Karpas-422 (cell line): ENCODE results near the gene MIEF2. TPM values are rescaled to one million over a fixed set of nuclear protein-coding genes. Genes with fewer than 3 reads are reported as not detected.
"Not testable (repeated sequence)": the region's sequence is repeated elsewhere in the genome, so short reads cannot be mapped to it uniquely, and the experiment has no call there.

Experiments
- DNase-seq: peaks from one replicate; pipeline ENCODE4 v3.0.0-alpha.2; 2015
- H2AFZ ChIP-seq: fragments of 200-600 bp; sonication (generic); 2 replicates; pipeline ENCODE4 v1.6.1; 2014; ENCODE audit warnings: antibody characterized with exemption, low read length, mixed read lengths
- H3K27ac ChIP-seq: fragments of 200-600 bp; sonication (generic); 2 replicates; pipeline ENCODE4 v1.5.1; 2014; ENCODE audit warnings: mild to moderate bottlenecking, low read length, moderate library complexity
- H3K27me3 ChIP-seq: fragments of 200-600 bp; sonication (generic); 2 replicates; pipeline ENCODE4 v1.6.1; 2014; ENCODE audit warnings: low read length, mixed read lengths
- H3K36me3 ChIP-seq: fragments of 200-600 bp; sonication (generic); 2 replicates; pipeline ENCODE4 v1.6.1; 2014; ENCODE audit warnings: low read length, mixed read lengths; ENCODE audit not compliant: insufficient read depth
- H3K4me1 ChIP-seq: fragments of 200-600 bp; sonication (generic); 2 replicates; pipeline ENCODE4 v1.6.1; 2014; ENCODE audit warnings: mild to moderate bottlenecking, low read length, mixed read lengths
- H3K4me2 ChIP-seq: fragments of 200-600 bp; sonication (generic); 2 replicates; pipeline ENCODE4 v1.6.1; 2014; ENCODE audit warnings: low read length, low read depth, mild to moderate bottlenecking; ENCODE audit not compliant: poor library complexity, severe bottlenecking
- H3K4me3 ChIP-seq: fragments of 200-600 bp; sonication (generic); 2 replicates; pipeline ENCODE4 v1.5.1; 2014; ENCODE audit warnings: mild to moderate bottlenecking, antibody characterized with exemption, low read length, mixed read lengths
- H3K79me2 ChIP-seq: fragments of 200-600 bp; sonication (generic); 2 replicates; pipeline ENCODE4 v1.6.1; 2014; ENCODE audit warnings: mild to moderate bottlenecking, low read length, mixed read lengths
- H3K9ac ChIP-seq: fragments of 200-600 bp; sonication (generic); 2 replicates; pipeline ENCODE4 v1.6.0; 2014; ENCODE audit warnings: low read length
- H3K9me2 ChIP-seq: fragments of 200-600 bp; sonication (generic), shearing (Covaris generic); replicated peaks from 2 replicates; pipeline ENCODE4 v1.6.0; 2014; ENCODE audit warnings: mild to moderate bottlenecking, low read length, moderate library complexity; ENCODE audit not compliant: insufficient read depth
- H3K9me3 ChIP-seq: fragments of 300-700, 200-600 bp; sonication (generic); 2 replicates; pipeline ENCODE4 v1.6.1; 2014; ENCODE audit warnings: low read length, mixed read lengths
- H4K20me1 ChIP-seq: fragments of 200-600 bp; sonication (generic); 2 replicates; pipeline ENCODE4 v1.6.1; 2014; ENCODE audit warnings: mild to moderate bottlenecking, antibody characterized with exemption, low read length, low read depth; ENCODE audit not compliant: insufficient read depth
- total RNA-seq: library from RNA; depleted of rRNA; stranded (reverse); fragments of >200 nt; shearing (Covaris generic); gene quantifications from 2 replicates; pipeline ENCODE4 v1.2.3, GENCODE V29; 2014; ENCODE audit warnings: low replicate concordance; rRNA removed

Gene MIEF2
- total RNA-seq = 4.5 and 14.2 TPM in 2 replicates

GRCh38 chr17:18260332-18261145 is at the start of gene MIEF2:
MIEF2 (plus strand) TSS chr17:18260662; CDS start chr17:18262721, 2,059 bp downstream.
- Histone ChIP-seq H2AFZ (peak within 1 kb of the TSS; percentile 93), H3K27ac (peak within 1 kb of the TSS; percentile 65), H3K79me2 (peaks cover 29% of the 10 kb centered on the region), H3K4me1 (peaks cover 35% of the 10 kb centered on the region), H3K9me3 (no peaks in the 10 kb centered on the region), H3K4me3 (peak within 1 kb of the TSS; percentile 77), H3K36me3 (no peaks in the 10 kb centered on the region), H3K27me3 (no peaks in the 10 kb centered on the region), H3K9me2 (no peaks in the 10 kb centered on the region), H4K20me1 (peaks cover 9% of the 10 kb centered on the region; the same call in 1 of the 2 replicates), H3K9ac (peak within 1 kb of the TSS; percentile 81), H3K4me2 (peak within 1 kb of the TSS; percentile 79)
- DNase-seq = peak; percentile 98

GRCh38 chr17:18213666-18214270 is 46.7 kb upstream of the MIEF2 start:
- Histone ChIP-seq H3K79me2 (no peaks in the 10 kb centered on the region), H3K9me3 (no peaks in the 10 kb centered on the region), H4K20me1 (0 out of 2 replicates have a peak, but pooled peaks cover 4% of the 10 kb centered on the region), H3K9me2 (no peaks in the 10 kb centered on the region), H3K27me3 (no peaks in the 10 kb centered on the region), H3K4me2 (no peak overlapping the region), H3K9ac (no peak overlapping the region), H3K27ac (no peak overlapping the region), H3K36me3 (peaks cover 4% of the 10 kb centered on the region; the same call in 1 of the 2 replicates), H2AFZ (no peak overlapping the region), H3K4me3 (no peak overlapping the region), H3K4me1 (no peaks in the 10 kb centered on the region)
- no peak for DNase-seq

- H3K4me1 ChIP-seq, H3K27ac ChIP-seq, H3K79me2 ChIP-seq, H3K9me3 ChIP-seq, H3K27me3 ChIP-seq, H3K9ac ChIP-seq, H3K9me2 ChIP-seq, H3K4me3 ChIP-seq, H3K36me3 ChIP-seq, H4K20me1 ChIP-seq, DNase-seq, H3K4me2 ChIP-seq, H2AFZ ChIP-seq: not testable (repeated sequence)
Measured at GRCh38 chr17:18216906-18217305, 43.6 kb upstream of the MIEF2 start.

- Histone ChIP-seq H3K4me3 (no peak overlapping the region), H3K9me3 (no peaks in the 10 kb centered on the region), H3K4me2 (no peak overlapping the region), H3K27me3 (no peaks in the 10 kb centered on the region), H3K27ac (no peak overlapping the region), H4K20me1 (no peaks in the 10 kb centered on the region), H3K9me2 (no peaks in the 10 kb centered on the region), H3K4me1 (no peaks in the 10 kb centered on the region), H3K79me2 (no peaks in the 10 kb centered on the region), H2AFZ (no peak overlapping the region), H3K36me3 (no peaks in the 10 kb centered on the region), H3K9ac (no peak overlapping the region)
- DNase-seq = peak; percentile 88
Measured at GRCh38 chr17:18217412-18218015, 42.9 kb upstream of the MIEF2 start.

- Histone ChIP-seq H3K9ac (no peak overlapping the region), H3K9me3 (no peaks in the 10 kb centered on the region), H3K27ac (no peak overlapping the region), H3K4me3 (no peak overlapping the region), H4K20me1 (no peaks in the 10 kb centered on the region), H3K79me2 (no peaks in the 10 kb centered on the region), H3K27me3 (no peaks in the 10 kb centered on the region), H2AFZ (no peak overlapping the region), H3K9me2 (no peaks in the 10 kb centered on the region), H3K4me2 (no peak overlapping the region), H3K36me3 (no peaks in the 10 kb centered on the region), H3K4me1 (no peaks in the 10 kb centered on the region)
- DNase-seq = no peak
Measured at GRCh38 chr17:18218756-18219415, 41.6 kb upstream of the MIEF2 start.

GRCh38 chr17:18224053-18224386 is 36.4 kb upstream of the MIEF2 start:
- no peak for DNase-seq

GRCh38 chr17:18224387-18225120 is 35.9 kb upstream of the MIEF2 start:
- Histone ChIP-seq H3K9me2 (no peaks in the 10 kb centered on the region), H3K4me2 (peak overlapping the region; percentile 56), H3K27me3 (no peaks in the 10 kb centered on the region), H3K79me2 (peaks cover 4% of the 10 kb centered on the region; the same call in 1 of the 2 replicates), H2AFZ (peak overlapping the region; percentile 72; the same call in 1 of the 2 replicates), H3K9ac (peak overlapping the region; percentile 49), H3K4me1 (peaks cover 13% of the 10 kb centered on the region), H4K20me1 (peaks cover 7% of the 10 kb centered on the region; the same call in 1 of the 2 replicates), H3K9me3 (no peaks in the 10 kb centered on the region), H3K36me3 (no peaks in the 10 kb centered on the region), H3K4me3 (peak overlapping the region; percentile 47; the same call in 1 of the 2 replicates), H3K27ac (no peak overlapping the region)
- no peak for DNase-seq

More at GRCh38 chr17:18224053-18224386, 36.4 kb upstream of the MIEF2 start:
- Histone ChIP-seq H3K4me2 (no peak overlapping the region), H3K9me2 (no peaks in the 10 kb centered on the region), H4K20me1 (peaks cover 7% of the 10 kb centered on the region; the same call in 1 of the 2 replicates), H3K9me3 (no peaks in the 10 kb centered on the region), H2AFZ (no peak overlapping the region), H3K27ac (no peak overlapping the region), H3K79me2 (peaks cover 4% of the 10 kb centered on the region; the same call in 1 of the 2 replicates), H3K4me1 (peaks cover 13% of the 10 kb centered on the region), H3K27me3 (no peaks in the 10 kb centered on the region), H3K36me3 (no peaks in the 10 kb centered on the region), H3K9ac (no peak overlapping the region), H3K4me3 (no peak overlapping the region)
